ENCODE measurements around the gene TMEM26. TPM values are rescaled to one million over a fixed set of nuclear protein-coding genes. Genes with fewer than 3 reads are reported as not detected.

The TMEM26 gene
- total RNA-seq, 1 experiment from 2014 or later = not detected

DNA sequence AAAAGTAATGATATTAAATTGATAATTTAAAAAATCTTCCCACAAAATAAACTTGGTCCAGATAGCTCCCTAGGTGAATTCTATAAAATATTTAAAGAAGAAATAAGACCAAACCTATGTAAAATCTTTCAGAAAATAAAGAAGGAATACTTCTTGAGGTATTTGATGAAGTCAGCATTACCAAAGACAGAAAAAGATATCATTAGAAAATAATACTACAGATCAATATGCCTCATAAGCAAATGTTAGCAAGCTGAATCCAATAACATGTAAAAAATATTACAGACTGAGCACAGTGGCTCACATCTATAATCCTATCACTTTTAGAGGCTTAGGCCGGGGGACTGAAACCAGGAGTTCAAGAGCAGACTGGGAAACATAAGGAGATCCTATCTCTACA is 30.0 kb downstream of the TMEM26 start:
- Mint-ChIP-seq H3K9me3 (ENCODE audit: unreplicated experiment) (peaks cover 22% of the 10 kb centered on the region), H3K4me1 (ENCODE audit: low read depth, unreplicated experiment) (no peaks in the 10 kb centered on the region), H3K27ac (ENCODE audit: unreplicated experiment) (no peak overlapping the region), H3K36me3 (ENCODE audit: insufficient read depth, unreplicated experiment) (no peaks in the 10 kb centered on the region), H3K4me3 (ENCODE audit: unreplicated experiment) (no peak overlapping the region), H3K27me3 (ENCODE audit: insufficient read depth, unreplicated experiment) (peaks cover 4% of the 10 kb centered on the region)
- ChIA-PET POLR2A (no interaction called here), CTCF (no interaction called here)
- Histone ChIP-seq H3K9me3 (peaks cover 11% of the 10 kb centered on the region), H3K4me3 (ENCODE audit: low read depth, low read length) (no peak overlapping the region), H3K27me3 (replicated peaks; ENCODE audit: control insufficient read depth, insufficient read depth, low read length) (no peaks in the 10 kb centered on the region), H3K4me1 (no peaks in the 10 kb centered on the region), H3K36me3 (ENCODE audit: control insufficient read depth, insufficient read depth, low read length) (no peaks in the 10 kb centered on the region)
- no peak for DNase-seq
- BruUV-seq (replicated peaks) = no TSS peak
- TF ChIP-seq, protein P1, sequence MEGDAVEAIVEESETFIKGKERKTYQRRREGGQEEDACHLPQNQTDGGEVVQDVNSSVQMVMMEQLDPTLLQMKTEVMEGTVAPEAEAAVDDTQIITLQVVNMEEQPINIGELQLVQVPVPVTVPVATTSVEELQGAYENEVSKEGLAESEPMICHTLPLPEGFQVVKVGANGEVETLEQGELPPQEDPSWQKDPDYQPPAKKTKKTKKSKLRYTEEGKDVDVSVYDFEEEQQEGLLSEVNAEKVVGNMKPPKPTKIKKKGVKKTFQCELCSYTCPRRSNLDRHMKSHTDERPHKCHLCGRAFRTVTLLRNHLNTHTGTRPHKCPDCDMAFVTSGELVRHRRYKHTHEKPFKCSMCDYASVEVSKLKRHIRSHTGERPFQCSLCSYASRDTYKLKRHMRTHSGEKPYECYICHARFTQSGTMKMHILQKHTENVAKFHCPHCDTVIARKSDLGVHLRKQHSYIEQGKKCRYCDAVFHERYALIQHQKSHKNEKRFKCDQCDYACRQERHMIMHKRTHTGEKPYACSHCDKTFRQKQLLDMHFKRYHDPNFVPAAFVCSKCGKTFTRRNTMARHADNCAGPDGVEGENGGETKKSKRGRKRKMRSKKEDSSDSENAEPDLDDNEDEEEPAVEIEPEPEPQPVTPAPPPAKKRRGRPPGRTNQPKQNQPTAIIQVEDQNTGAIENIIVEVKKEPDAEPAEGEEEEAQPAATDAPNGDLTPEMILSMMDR (IDR thresholded peaks at IDR 0.05; ENCODE audit: insufficient read depth in 1 of 2, low read depth in 1 of 2, low read length in 1 of 2, severe bottlenecking in 1 of 2, unreplicated experiment in 1 of 2) = no peak
- intact Hi-C loops (cut with micrococcal nuclease; ENCODE audit: unreplicated experiment) = no loop called here

DNA sequence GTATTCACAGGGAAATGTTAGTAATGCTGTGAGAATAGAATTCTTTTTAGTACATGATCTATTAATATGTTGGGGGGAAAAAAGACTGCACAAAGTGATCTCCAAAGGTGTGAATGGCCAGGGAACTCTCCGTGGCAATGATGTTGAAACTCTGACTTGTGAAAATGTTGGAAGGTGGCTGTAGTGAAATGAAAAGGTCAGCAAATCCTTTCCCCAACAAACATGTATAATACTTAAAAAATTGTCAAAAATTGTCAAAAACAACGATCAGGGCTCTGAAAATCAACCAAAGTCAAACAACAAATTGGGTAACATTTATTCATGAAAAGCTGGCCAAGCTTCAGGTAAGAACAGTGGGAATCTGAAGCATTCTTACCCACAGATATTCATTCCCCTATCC is 35.5 kb downstream of the TMEM26 start:
- ChIA-PET CTCF (no interaction called here), POLR2A (no interaction called here)
- TF ChIP-seq, protein P1 (IDR thresholded peaks at IDR 0.05; ENCODE audit: insufficient read depth in 1 of 2, low read depth in 1 of 2, low read length in 1 of 2, severe bottlenecking in 1 of 2, unreplicated experiment in 1 of 2) = no peak
- intact Hi-C loops (cut with micrococcal nuclease; ENCODE audit: unreplicated experiment) = no loop called here
- Histone ChIP-seq H3K9me3 (no peaks in the 10 kb centered on the region), H3K36me3 (ENCODE audit: control insufficient read depth, insufficient read depth, low read length) (no peaks in the 10 kb centered on the region), H3K4me1 (no peaks in the 10 kb centered on the region), H3K4me3 (ENCODE audit: low read depth, low read length) (no peak overlapping the region), H3K27me3 (replicated peaks; ENCODE audit: control insufficient read depth, insufficient read depth, low read length) (no peaks in the 10 kb centered on the region; the same call in 1 of the 2 replicates)
- DNase-seq = no peak
- H3K9me3 Mint-ChIP-seq (ENCODE audit: unreplicated experiment) = peaks cover 9% of the 10 kb centered on the region
- H3K27ac Mint-ChIP-seq (ENCODE audit: unreplicated experiment) = no peak overlapping the region
- no peaks in the 10 kb centered on the region for H3K36me3 Mint-ChIP-seq (ENCODE audit: insufficient read depth, unreplicated experiment)
- BruUV-seq (replicated peaks) = no TSS peak
- H3K27me3 Mint-ChIP-seq (ENCODE audit: insufficient read depth, unreplicated experiment) = peaks cover 12% of the 10 kb centered on the region
- no peak overlapping the region for H3K4me3 Mint-ChIP-seq (ENCODE audit: unreplicated experiment)
- H3K4me1 Mint-ChIP-seq (ENCODE audit: low read depth, unreplicated experiment) = no peaks in the 10 kb centered on the region

DNA sequence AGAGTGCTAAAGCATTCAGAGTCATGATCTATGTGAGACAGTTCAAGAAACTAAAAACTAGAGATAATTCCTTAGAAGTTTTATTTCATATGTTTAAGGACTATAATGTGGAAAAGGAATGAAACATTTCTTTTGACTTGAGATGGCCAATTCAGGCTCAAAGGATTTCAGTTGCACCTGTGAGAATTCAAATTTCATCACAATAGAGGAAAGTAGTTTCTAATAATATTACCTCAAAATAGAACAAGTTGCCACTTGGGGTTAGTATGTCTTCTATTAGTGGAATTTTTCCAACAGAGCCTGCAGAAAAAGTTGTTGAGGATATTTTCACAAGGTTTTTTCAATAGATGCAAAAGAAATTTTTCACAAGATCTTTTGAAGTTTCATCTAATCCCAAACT is 37.4 kb downstream of the TMEM26 start:
- no peaks in the 10 kb centered on the region for H3K9me3 Mint-ChIP-seq (ENCODE audit: unreplicated experiment)
- intact Hi-C loops (cut with micrococcal nuclease; ENCODE audit: unreplicated experiment) = no loop called here
- H3K27me3 Mint-ChIP-seq (ENCODE audit: insufficient read depth, unreplicated experiment) = peaks cover 13% of the 10 kb centered on the region
- BruUV-seq (replicated peaks) = no TSS peak
- Histone ChIP-seq H3K4me1 (no peaks in the 10 kb centered on the region), H3K9me3 (no peaks in the 10 kb centered on the region), H3K36me3 (ENCODE audit: control insufficient read depth, insufficient read depth, low read length) (no peaks in the 10 kb centered on the region), H3K27me3 (replicated peaks; ENCODE audit: control insufficient read depth, insufficient read depth, low read length) (no peaks in the 10 kb centered on the region; the same call in 1 of the 2 replicates), H3K4me3 (ENCODE audit: low read depth, low read length) (no peak overlapping the region)
- TF ChIP-seq, protein P1 (IDR thresholded peaks at IDR 0.05; ENCODE audit: insufficient read depth in 1 of 2, low read depth in 1 of 2, low read length in 1 of 2, severe bottlenecking in 1 of 2, unreplicated experiment in 1 of 2) = no peak
- ChIA-PET POLR2A (no interaction called here), CTCF (no interaction called here)
- no peaks in the 10 kb centered on the region for H3K36me3 Mint-ChIP-seq (ENCODE audit: insufficient read depth, unreplicated experiment)
- no peak overlapping the region for H3K4me3 Mint-ChIP-seq (ENCODE audit: unreplicated experiment)
- no peak overlapping the region for H3K27ac Mint-ChIP-seq (ENCODE audit: unreplicated experiment)
- no peaks in the 10 kb centered on the region for H3K4me1 Mint-ChIP-seq (ENCODE audit: low read depth, unreplicated experiment)
- no peak for DNase-seq
